ENCODE measurements around the gene PECR.

- TF ChIP-seq EP300 (IDR thresholded peaks at IDR 0.05) (no peak), CTCF (IDR thresholded peaks at IDR 0.05) (no peak)
Measured at GRCh38 chr2:216047397-216047796, 34.2 kb downstream of the PECR start.
